H1 (cell line): Measurements from ENCODE around the gene CNOT9. TPM values are rescaled to one million over a fixed set of nuclear protein-coding genes. Genes with fewer than 3 reads are reported as not detected.

Source experiments
- CTCF ChIA-PET: fragments of 300-600 bp; sonication (Branson Sonifier 250); formaldehyde crosslinking; loops from one replicate; lab custom pipeline; 2021; ENCODE audit not compliant: partially characterized antibody; lab: Charles Lee
- POLR2A ChIA-PET: fragments of 300-600 bp; sonication (Branson Sonifier 250); formaldehyde crosslinking; loops from one replicate; lab custom pipeline; 2021; ENCODE audit warnings: inconsistent platforms; ENCODE audit not compliant: partially characterized antibody; lab: Charles Lee
- DNase-seq, 2 experiments: peaks; one replicate each; pipeline versions ENCODE4 v3.0.0 to v3.0.0-alpha.2; 2010 to 2022; ENCODE audit warnings: low spot score in 2 of 2, low read depth in 1 of 2, mixed read lengths in 1 of 2
- FAIRE-seq: peaks from 2 replicates; lab custom pipeline; 2011; peaks lifted over from hg19 to GRCh38; lab: Jason Lieb, UNC
- H2AFZ ChIP-seq: 2 replicates; pipeline ENCODE4 v1.8.1; 2012; ENCODE audit warnings: low read length, inconsistent platforms
- H2AK5ac ChIP-seq: 2 replicates; pipeline ENCODE4 v1.6.1; 2013; ENCODE audit warnings: low read depth, low read length
- H2BK120ac ChIP-seq: replicated peaks from 2 replicates; pipeline ENCODE3; 2013; ENCODE audit warnings: low read depth, low read length, inconsistent platforms
- H2BK12ac ChIP-seq: 2 replicates; pipeline ENCODE4 v1.6.1; 2013; ENCODE audit warnings: low read depth, low read length
- H2BK15ac ChIP-seq: 2 replicates; pipeline ENCODE4 v1.6.1; 2013; ENCODE audit warnings: low read length
- H2BK20ac ChIP-seq: 2 replicates; pipeline ENCODE4 v1.6.1; 2013; ENCODE audit warnings: low read length
- H2BK5ac ChIP-seq: 2 replicates; pipeline ENCODE4 v1.6.1; 2013; ENCODE audit warnings: low read depth, low read length
- H3K14ac ChIP-seq: 2 replicates; pipeline ENCODE4 v1.6.1; 2013; ENCODE audit warnings: inconsistent platforms; ENCODE audit not compliant: insufficient read length
- H3K18ac ChIP-seq: 2 replicates; pipeline ENCODE4 v1.6.1; 2013; ENCODE audit warnings: low read length; ENCODE audit errors: extremely low read depth
- H3K23ac ChIP-seq: 2 replicates; pipeline ENCODE4 v1.6.1; 2013; ENCODE audit warnings: inconsistent platforms; ENCODE audit not compliant: insufficient read length
- H3K23me2 ChIP-seq: 2 replicates; pipeline ENCODE4 v1.6.1; 2013; ENCODE audit warnings: low read depth, low read length
- H3K27ac ChIP-seq: 2 replicates; pipeline ENCODE4 v1.6.1; 2011; ENCODE audit warnings: low read depth, low read length, inconsistent platforms
- H3K27me3 ChIP-seq, 4 experiments: replicated peaks in 1 of 4; 1 replicate in 1 of 4; 2 replicates in 3 of 4; pipeline versions ENCODE4 v1.6.1 to v1.8.1; 2011 to 2013; ENCODE audit warnings: low read length in 3 of 4, mild to moderate bottlenecking in 3 of 4, inconsistent platforms in 2 of 4, mixed read lengths in 2 of 4, moderate library complexity in 1 of 4; ENCODE audit not compliant: control insufficient read depth in 3 of 4, insufficient read depth in 3 of 4; ENCODE audit errors: extremely low read depth in 1 of 4
- H3K36me3 ChIP-seq, 4 experiments: 2 replicates each; pipeline versions ENCODE4 v1.6.1 to v1.8.1; 2011 to 2013; ENCODE audit warnings: mild to moderate bottlenecking in 4 of 4, low read length in 3 of 4, moderate library complexity in 2 of 4, control low read depth in 1 of 4, inconsistent platforms in 1 of 4; ENCODE audit not compliant: insufficient read depth in 4 of 4, control insufficient read depth in 2 of 4
- H3K4ac ChIP-seq: replicated peaks from 2 replicates; pipeline ENCODE3; 2013; ENCODE audit warnings: low read length, low read depth, mixed read lengths, inconsistent platforms; ENCODE audit not compliant: insufficient read length
- H3K4me1 ChIP-seq, 4 experiments: replicated peaks in 1 of 4; 1 replicate in 1 of 4; 2 replicates in 3 of 4; pipeline versions ENCODE4 v1.6.1 to v1.8.1; 2011 to 2013; ENCODE audit warnings: low read length in 3 of 4, inconsistent platforms in 2 of 4, mixed read lengths in 1 of 4; ENCODE audit not compliant: insufficient read depth in 4 of 4, control insufficient read depth in 3 of 4
- H3K4me2 ChIP-seq, 2 experiments: 2 replicates each; pipeline versions ENCODE4 v1.6.1 to v1.8.1; 2011 to 2013; ENCODE audit warnings: low read depth in 2 of 2, low read length in 2 of 2, control low read depth in 1 of 2, inconsistent platforms in 1 of 2, mild to moderate bottlenecking in 1 of 2; ENCODE audit not compliant: insufficient read depth in 1 of 2
- H3K4me3 ChIP-seq, 4 experiments: fragments of 200-600, 300-600 bp in 1 of 4; sonication (generic), shearing (Covaris generic), sonication (Bioruptor Twin) in 1 of 4; 2 replicates each; pipeline versions ENCODE4 v1.5.1 to v1.8.1; 2011 to 2016; ENCODE audit warnings: low read length in 4 of 4, low read depth in 3 of 4, control low read depth in 2 of 4, inconsistent platforms in 2 of 4, mild to moderate bottlenecking in 2 of 4, mixed read lengths in 1 of 4, moderate library complexity in 1 of 4; ENCODE audit not compliant: insufficient read depth in 2 of 4; ENCODE audit errors: extremely low read depth in 1 of 4
- H3K56ac ChIP-seq: replicated peaks from 2 replicates; pipeline ENCODE3; 2013; ENCODE audit warnings: low read depth, mild to moderate bottlenecking, mixed read lengths, low read length, inconsistent platforms; ENCODE audit not compliant: insufficient read length
- H3K79me1 ChIP-seq: 2 replicates; pipeline ENCODE4 v1.6.1; 2013; ENCODE audit warnings: low read depth, low read length, control low read depth
- H3K79me2 ChIP-seq, 2 experiments: 2 replicates each; pipeline versions ENCODE4 v1.6.1 to v1.8.1; 2012 to 2013; ENCODE audit warnings: low read length in 2 of 2, mild to moderate bottlenecking in 2 of 2, inconsistent platforms in 1 of 2; ENCODE audit not compliant: insufficient read depth in 2 of 2, control insufficient read depth in 1 of 2
- H3K9ac ChIP-seq, 4 experiments: replicated peaks in 1 of 4; 1 replicate in 1 of 4; 2 replicates in 3 of 4; pipeline versions ENCODE4 v1.6.1 to v1.8.1; 2011 to 2013; ENCODE audit warnings: low read depth in 3 of 4, low read length in 3 of 4, control low read depth in 2 of 4, mild to moderate bottlenecking in 2 of 4, moderate library complexity in 2 of 4, inconsistent platforms in 1 of 4; ENCODE audit errors: extremely low read depth in 1 of 4
- H3K9me3 ChIP-seq, 2 experiments: 2 replicates each; pipeline versions ENCODE4 v1.6.1 to v1.8.1; 2012 to 2013; ENCODE audit warnings: mild to moderate bottlenecking in 2 of 2, moderate library complexity in 2 of 2, control low read depth in 1 of 2, inconsistent platforms in 1 of 2, low read depth in 1 of 2, low read length in 1 of 2, mixed read lengths in 1 of 2; ENCODE audit not compliant: insufficient read depth in 2 of 2
- H4K20me1 ChIP-seq, 2 experiments: replicated peaks in 1 of 2; 2 replicates each; pipeline versions ENCODE3 to v1.8.1; 2011 to 2013; ENCODE audit warnings: inconsistent platforms in 2 of 2, low read length in 2 of 2, mild to moderate bottlenecking in 1 of 2; ENCODE audit not compliant: insufficient read depth in 2 of 2, control insufficient read depth in 1 of 2
- H4K5ac ChIP-seq: 2 replicates; pipeline ENCODE4 v1.6.1; 2013; ENCODE audit warnings: low read length, low read depth, mixed read lengths, inconsistent platforms; ENCODE audit not compliant: insufficient read length
- H4K8ac ChIP-seq: 2 replicates; pipeline ENCODE4 v1.8.0; 2013; ENCODE audit warnings: mild to moderate bottlenecking, moderate library complexity, low read length, inconsistent platforms; ENCODE audit not compliant: insufficient read depth; ENCODE audit errors: extremely low read depth
- H4K91ac ChIP-seq: replicated peaks from 2 replicates; pipeline ENCODE3; 2013; ENCODE audit warnings: low read length, mixed read lengths, inconsistent platforms; ENCODE audit not compliant: insufficient read length
- HDAC6 ChIP-seq: IDR thresholded peaks from one replicate; pipeline ENCODE4 v1.7.1; 2012; ENCODE audit warnings: low read depth, mild to moderate bottlenecking, inconsistent platforms, low read length, moderate library complexity
- TAF1 ChIP-seq: IDR thresholded peaks from 2 replicates; pipeline ENCODE4 v1.6.1; 2011; ENCODE audit warnings: mild to moderate bottlenecking, low read depth, low read length
- WGBS, 2 experiments: shearing (Covaris generic) in 1 of 2; methylation state at CpG; one replicate each; pipeline versions ENCODE4 v1.1.6 to v1.1.7; 2013 to 2015; ENCODE audit warnings: low lambda C conversion rate in 2 of 2, mixed read lengths in 2 of 2, inconsistent platforms in 1 of 2, low coverage in 1 of 2, missing lambda C conversion rate in 1 of 2; ENCODE audit not compliant: insufficient replicate concordance in 2 of 2, insufficient coverage in 1 of 2, insufficient read length in 1 of 2; ENCODE audit errors: extremely low coverage in 1 of 2, missing lambda C conversion rate in 1 of 2; 5-methylcytosine and 5-hydroxymethylcytosine counted together
- polyA plus RNA-seq, 7 experiments: library from polyadenylated mRNA; depleted of rRNA in 3 of 7; stranded (reverse) in 5 of 7; unstranded in 2 of 7; fragments of >200 nt in 5 of 7; fragments of 200-250 nt in 2 of 7; gene quantifications; 1 replicate in 5 of 7; 2 replicates in 1 of 7; 4 replicates in 1 of 7; pipeline versions ENCODE4 v1.2.1 to v1.2.3, GENCODE V29; 2011 to 2013; ENCODE audit warnings: missing spikeins in 2 of 7, mixed read lengths in 2 of 7
- total RNA-seq: library from RNA; stranded (reverse); fragmentation: NEBNext Ultra II Directional; extraction: Animal tissue kit (Norgen Biotek cat#: 25700); gene quantifications from 2 replicates; pipeline ENCODE4 v1.2.1, GENCODE V29; 2021

The CNOT9 gene
- total and polyA plus RNA-seq, 2 of the 8 experiments (the other 6 are each of a cell fraction or from before 2014, with no cell fraction given) = 79.3 to 81.2 TPM

DNA sequence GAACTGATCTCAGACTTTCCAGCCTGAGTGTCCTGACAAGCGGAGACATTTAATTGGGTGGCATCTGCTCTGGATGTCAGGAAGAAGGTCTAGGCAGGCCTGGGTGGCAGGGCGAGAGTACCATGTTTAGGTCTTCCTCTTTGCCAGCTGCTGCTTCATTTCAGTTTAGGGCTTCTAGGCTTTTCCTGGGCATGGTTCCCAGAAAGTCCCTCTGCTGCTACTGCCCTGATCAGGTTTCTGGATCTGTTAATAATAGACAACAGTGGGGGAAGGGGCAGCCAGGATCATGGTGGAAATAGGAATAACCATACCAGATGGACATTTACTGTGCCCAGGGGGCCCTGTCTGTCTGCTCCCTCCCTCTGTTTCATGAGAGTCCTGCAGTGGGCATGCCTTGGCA lies 36.8 kb downstream of the CNOT9 start:
- CTCF ChIA-PET = no interaction called here
- H4K91ac ChIP-seq = no peak overlapping the region
- H3K4me3 ChIP-seq = no peak overlapping the region
- no peak overlapping the region for H2AK5ac ChIP-seq
- no peaks in the 10 kb centered on the region for H4K20me1 ChIP-seq
- H3K9me3 ChIP-seq = no peaks in the 10 kb centered on the region
- FAIRE-seq = no peak
- no peaks in the 10 kb centered on the region for H3K79me1 ChIP-seq
- H2AFZ ChIP-seq = no peak overlapping the region
- H4K5ac ChIP-seq = no peak overlapping the region
- no peak overlapping the region for H2BK15ac ChIP-seq
- H3K36me3 ChIP-seq = no peaks in the 10 kb centered on the region; a peak in 1 of 8 replicates
- TF ChIP-seq TAF1 (no peak), HDAC6 (no peak)
- H2BK20ac ChIP-seq = no peak overlapping the region
- H3K18ac ChIP-seq = no peak overlapping the region
- H3K4me2 ChIP-seq = no peak overlapping the region
- H3K23ac ChIP-seq = no peak overlapping the region
- H3K56ac ChIP-seq = no peak overlapping the region
- no peaks in the 10 kb centered on the region for H3K23me2 ChIP-seq
- no peak overlapping the region for H3K4ac ChIP-seq
- H3K14ac ChIP-seq = no peak overlapping the region
- H2BK120ac ChIP-seq = no peak overlapping the region
- H3K27ac ChIP-seq = no peak overlapping the region
- 85% methylated on average over 2 of the region's 2 CpGs; no CpG with 5 or more reads in 1 of the 2 experiments for WGBS, 2 experiments
- H3K9ac ChIP-seq = no peak overlapping the region
- H3K27me3 ChIP-seq = no peaks in the 10 kb centered on the region
- POLR2A ChIA-PET = no interaction called here
- peaks cover 0 to 4% (median 2%) of the 10 kb centered on the region in 4 experiments; a peak in 2 of 7 replicates for H3K4me1 ChIP-seq
- DNase-seq = no peak
- H3K79me2 ChIP-seq = no peaks in the 10 kb centered on the region
- no peak overlapping the region for H2BK5ac ChIP-seq
- H2BK12ac ChIP-seq = no peak overlapping the region
- no peak overlapping the region for H4K8ac ChIP-seq
